Endodermal cell (in vitro differentiated cells): ENCODE measurements around the gene TMEM154. TPM values are rescaled to one million over a fixed set of nuclear protein-coding genes. Genes with fewer than 3 reads are reported as not detected.
"Not testable (repeated sequence)": the region's sequence is repeated elsewhere in the genome, so short reads cannot be mapped to it uniquely, and the experiment has no call there.

Experiments
- DNase-seq: peaks from one replicate; pipeline ENCODE4 v3.0.0-alpha.2; 2017
- H3K27ac ChIP-seq: 2 replicates; pipeline ENCODE4 v1.5.1; 2013; ENCODE audit warnings: mild to moderate bottlenecking, low read depth, low read length, moderate library complexity
- H3K27me3 ChIP-seq: 2 replicates; pipeline ENCODE4 v1.6.1; 2013; ENCODE audit warnings: mild to moderate bottlenecking, low read length, moderate library complexity; ENCODE audit not compliant: insufficient read depth, control insufficient read depth, poor library complexity, severe bottlenecking
- H3K36me3 ChIP-seq: 2 replicates; pipeline ENCODE4 v1.7.0; 2013; ENCODE audit warnings: mild to moderate bottlenecking, low read length, moderate library complexity; ENCODE audit not compliant: control insufficient read depth, insufficient read depth
- H3K4me1 ChIP-seq: one replicate; pipeline ENCODE4 v1.7.0; 2013; ENCODE audit warnings: low read length; ENCODE audit not compliant: control insufficient read depth, insufficient read depth
- H3K4me3 ChIP-seq: 2 replicates; pipeline ENCODE4 v1.5.1; 2013; ENCODE audit warnings: mild to moderate bottlenecking, low read length, moderate library complexity
- H3K9ac ChIP-seq: 2 replicates; pipeline ENCODE4 v1.6.1; 2013; ENCODE audit warnings: mild to moderate bottlenecking, low read length, moderate library complexity; ENCODE audit not compliant: poor library complexity, severe bottlenecking; ENCODE audit errors: extremely low read depth
- H3K9me3 ChIP-seq: 2 replicates; pipeline ENCODE4 v1.6.1; 2013; ENCODE audit warnings: mild to moderate bottlenecking, low read length, moderate library complexity; ENCODE audit not compliant: control insufficient read depth
- H3K27ac Mint-ChIP-seq: 2 replicates; pipeline ENCODE4 v1.8.0; 2020; ENCODE audit warnings: mixed read lengths
- H3K27me3 Mint-ChIP-seq: 2 replicates; pipeline ENCODE4 v1.8.0; 2021; ENCODE audit warnings: mild to moderate bottlenecking, mixed read lengths; ENCODE audit not compliant: insufficient read depth
- H3K36me3 Mint-ChIP-seq: 2 replicates; pipeline ENCODE4 v1.8.0; 2020; ENCODE audit warnings: low read depth, mixed read lengths
- H3K4me1 Mint-ChIP-seq: 2 replicates; pipeline ENCODE4 v1.8.0; 2020; ENCODE audit warnings: mixed read lengths
- H3K4me3 Mint-ChIP-seq: 2 replicates; pipeline ENCODE4 v1.8.0; 2020; ENCODE audit warnings: mild to moderate bottlenecking, moderate library complexity, mixed read lengths
- H3K9me3 Mint-ChIP-seq: 2 replicates; pipeline ENCODE4 v1.8.0; 2020; ENCODE audit warnings: mild to moderate bottlenecking, mixed read lengths
- CTCF ChIP-seq: fragments of 200-600 bp; sonication (generic); conservative IDR thresholded peaks from 2 replicates; pipeline ENCODE4 v1.5.0; 2021; ENCODE audit warnings: antibody characterized with exemption, mild to moderate bottlenecking
- WGBS, 2 experiments: methylation state at CpG; one replicate each; pipeline versions ENCODE4 v1.1.5 to v1.1.7; 2013; ENCODE audit warnings: missing lambda C conversion rate in 2 of 2, mixed read lengths in 1 of 2; ENCODE audit not compliant: insufficient coverage in 1 of 2, insufficient read length in 1 of 2; 5-methylcytosine and 5-hydroxymethylcytosine counted together
- total RNA-seq, 2 donors: library from RNA; stranded (reverse); fragmentation: NEBNext Ultra II Directional in 1 of 2; extraction: Animal tissue kit (Norgen Biotek cat#: 25700) in 1 of 2; gene quantifications; 2 replicates in 1 of 2; 3 replicates in 1 of 2; pipeline ENCODE4 v1.2.1, GENCODE V29; 2021

Gene TMEM154
- total RNA-seq, 2 donors from 2014 or later = 0.81 to 1.6 TPM

- Mint-ChIP-seq H3K27me3 (no peaks in the 10 kb centered on the region), H3K4me3 (no peak overlapping the region), H3K27ac (no peak overlapping the region), H3K36me3 (no peaks in the 10 kb centered on the region), H3K4me1 (peaks cover 11% of the 10 kb centered on the region), H3K9me3 (peaks cover 2% of the 10 kb centered on the region)
- no peaks in the 10 kb centered on the region for H3K4me1 ChIP-seq
- DNase-seq = peak; percentile 41
- TF ChIP-seq CTCF = no peak
- no peaks in the 10 kb centered on the region for H3K27me3 ChIP-seq
- H3K27ac ChIP-seq = no peak overlapping the region
- H3K9me3 ChIP-seq = no peaks in the 10 kb centered on the region
- H3K9ac ChIP-seq = no peak overlapping the region
- no peak overlapping the region for H3K4me3 ChIP-seq
- no peaks in the 10 kb centered on the region for H3K36me3 ChIP-seq
- 93 to 98% methylated on average over 5 to 6 of the region's 6 CpGs for WGBS, 2 experiments
Measured at GRCh38 chr4:152666946-152667345, 12.9 kb downstream of the TMEM154 start.

- Mint-ChIP-seq H3K4me3 (no peak overlapping the region), H3K9me3 (no peaks in the 10 kb centered on the region), H3K27me3 (no peaks in the 10 kb centered on the region), H3K36me3 (no peaks in the 10 kb centered on the region), H3K27ac (no peak overlapping the region), H3K4me1 (peaks cover 11% of the 10 kb centered on the region)
- no peaks in the 10 kb centered on the region for H3K36me3 ChIP-seq
- no peak overlapping the region for H3K27ac ChIP-seq
- no peak for TF ChIP-seq CTCF
- no peak overlapping the region for H3K9ac ChIP-seq
- WGBS, 2 experiments = 86 to 92% methylated on average over 4 to 7 of the region's 7 CpGs
- no peaks in the 10 kb centered on the region for H3K27me3 ChIP-seq
- no peaks in the 10 kb centered on the region for H3K4me1 ChIP-seq
- H3K4me3 ChIP-seq = no peak overlapping the region
- H3K9me3 ChIP-seq = no peaks in the 10 kb centered on the region
- DNase-seq = peak; percentile 51
Measured at GRCh38 chr4:152665691-152666395, 14.0 kb downstream of the TMEM154 start.

- H3K9me3 ChIP-seq, H3K9me3 Mint-ChIP-seq, H3K27ac Mint-ChIP-seq, H3K36me3 ChIP-seq, DNase-seq, H3K27me3 ChIP-seq, H3K4me1 ChIP-seq, H3K4me3 ChIP-seq, H3K36me3 Mint-ChIP-seq, H3K4me3 Mint-ChIP-seq, H3K27ac ChIP-seq, H3K27me3 Mint-ChIP-seq, H3K9ac ChIP-seq: not testable (repeated sequence)
- WGBS, 2 experiments = 90 to 100% methylated on average over 1 to 5 of the region's 5 CpGs
- peaks cover 11% of the 10 kb centered on the region for H3K4me1 Mint-ChIP-seq
Measured at GRCh38 chr4:152664067-152664378, 15.8 kb downstream of the TMEM154 start.
